Tibial nerve (tissue), 4 donors: ENCODE measurements around the gene CAMKK1.
"Not testable (repeated sequence)": the region's sequence is repeated elsewhere in the genome, so short reads cannot be mapped to it uniquely, and the experiment has no call there.

ENCODE experiments used
- CTCF ChIP-seq, 5 experiments: fragments of 200-600 bp in 3 of 5; fragments of 450-650 bp in 2 of 5; sonication (generic) in 3 of 5; IDR thresholded peaks; one replicate each; pipeline ENCODE4 v1.5.1; 2016 to 2019; ENCODE audit warnings: antibody characterized with exemption in 5 of 5, mild to moderate bottlenecking in 3 of 5, moderate library complexity in 2 of 5
- EP300 ChIP-seq, 2 donors: sonication (generic); formaldehyde crosslinking; IDR thresholded peaks; one replicate each; pipeline ENCODE4 v1.6.1; 2017; ENCODE audit warnings: antibody characterized with exemption in 2 of 2, mild to moderate bottlenecking in 1 of 2
- POLR2A ChIP-seq, 2 donors: fragments of 450-650 bp; IDR thresholded peaks; one replicate each; pipeline ENCODE4 v1.6.1; 2017; ENCODE audit warnings: antibody characterized with exemption in 2 of 2, mild to moderate bottlenecking in 2 of 2, moderate library complexity in 2 of 2

DNA sequence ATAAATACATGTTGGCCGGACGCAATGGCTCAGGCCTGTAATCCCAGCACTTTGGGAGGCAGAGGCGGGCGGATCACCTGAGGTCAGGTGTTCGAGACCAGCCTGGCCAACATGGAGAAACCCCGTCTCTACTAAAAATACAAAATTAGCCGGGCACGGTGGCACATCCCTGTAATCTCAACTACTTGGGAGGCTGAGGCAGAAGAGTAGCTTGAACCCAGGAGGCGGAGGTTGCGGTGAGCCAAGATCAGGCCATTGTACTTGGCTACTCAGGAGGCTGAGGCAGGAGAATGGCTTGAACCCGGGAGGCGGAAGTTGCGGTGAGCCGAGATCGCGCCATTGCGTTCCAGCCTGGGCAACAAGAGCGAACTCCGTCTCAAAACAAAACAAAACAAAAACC lies 48.3 kb downstream of the CAMKK1 start:
- not testable (repeated sequence) for TF ChIP-seq CTCF, POLR2A, EP300 (IDR thresholded peaks at IDR 0.05)
